CD4-positive, alpha-beta T cell treated with Interleukin-1 beta for 1 hour (primary cell): ENCODE data around the gene INSIG2.

Experiments used
- DNase-seq, 2 donors: peaks; one replicate each; pipeline ENCODE4 v3.0.0-alpha.2; 2020 to 2022

INSIG2 gene

DNA sequence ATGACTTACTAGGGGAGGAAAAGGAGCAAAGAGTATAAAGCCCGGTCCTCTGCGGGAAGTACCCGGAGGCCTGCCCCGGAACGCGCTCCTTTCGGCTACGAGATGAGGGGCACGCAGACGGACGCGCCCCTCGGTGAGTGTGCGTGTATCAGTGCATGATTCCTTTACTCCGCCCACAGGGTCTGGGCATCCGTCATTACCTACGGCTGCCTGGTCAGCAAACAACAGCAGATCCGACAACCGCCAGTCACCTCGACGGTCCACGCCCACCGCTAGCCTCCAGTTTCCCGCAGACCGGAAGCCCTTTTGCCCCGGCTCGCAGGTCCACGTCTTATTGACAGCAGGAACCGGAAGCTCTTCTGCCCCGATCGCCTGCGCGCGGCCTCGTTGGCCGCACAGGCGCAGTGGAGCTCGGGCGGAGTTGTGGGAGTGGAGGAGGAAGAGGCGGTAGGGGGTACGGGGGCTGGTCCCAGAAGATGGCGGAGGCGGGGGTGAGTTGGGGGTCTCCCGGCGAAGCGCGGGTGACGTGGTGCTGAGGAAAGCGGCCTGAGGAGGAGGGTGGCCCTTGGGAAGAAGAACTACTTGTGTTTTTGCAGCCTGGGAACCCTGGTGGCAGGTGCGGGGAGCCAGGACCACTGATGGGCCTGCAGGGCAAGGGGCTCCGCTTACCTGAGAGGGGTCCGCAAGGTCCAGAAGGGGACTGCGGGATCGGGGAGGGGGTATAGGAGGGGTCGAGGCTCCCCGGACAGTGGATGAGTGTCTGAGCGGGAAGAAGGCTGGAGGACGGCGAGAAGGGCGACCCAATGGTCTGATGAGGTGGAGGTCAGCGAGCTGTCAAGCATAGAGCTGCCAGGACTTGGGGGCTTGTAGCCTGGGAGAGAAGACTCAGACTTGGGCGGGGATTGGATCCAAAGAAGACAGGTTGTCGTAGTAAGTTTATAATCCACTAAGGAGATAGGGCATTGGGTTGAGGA, at the start of gene INSIG2:
Gene INSIG2, plus strand, starts transcription at position 421 of the 974 bp plus-strand sequence. CDS start 8,086 bp downstream, outside the sequence.
- DNase-seq = peak; percentile 92 to 95

DNA sequence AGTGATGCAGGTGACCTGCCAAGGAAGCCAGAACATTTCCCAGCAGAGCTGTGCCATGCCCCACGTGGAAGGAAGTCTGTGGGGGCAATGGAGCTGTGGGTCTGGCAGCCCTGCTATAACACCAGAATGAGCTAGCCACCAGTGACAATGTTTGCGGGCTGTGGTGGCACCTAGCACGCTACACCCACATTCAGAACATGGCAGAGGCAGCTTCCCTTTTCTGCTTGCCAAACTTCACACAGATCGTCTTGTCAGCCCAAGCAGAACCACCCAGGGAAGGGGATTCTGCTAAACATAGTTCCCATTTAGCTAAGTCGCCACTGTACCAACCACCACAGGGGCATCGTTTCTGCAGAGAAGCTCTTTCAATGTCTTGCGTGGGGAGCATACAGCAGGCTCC, 47.4 kb upstream of the INSIG2 start:
- DNase-seq = no peak

DNA sequence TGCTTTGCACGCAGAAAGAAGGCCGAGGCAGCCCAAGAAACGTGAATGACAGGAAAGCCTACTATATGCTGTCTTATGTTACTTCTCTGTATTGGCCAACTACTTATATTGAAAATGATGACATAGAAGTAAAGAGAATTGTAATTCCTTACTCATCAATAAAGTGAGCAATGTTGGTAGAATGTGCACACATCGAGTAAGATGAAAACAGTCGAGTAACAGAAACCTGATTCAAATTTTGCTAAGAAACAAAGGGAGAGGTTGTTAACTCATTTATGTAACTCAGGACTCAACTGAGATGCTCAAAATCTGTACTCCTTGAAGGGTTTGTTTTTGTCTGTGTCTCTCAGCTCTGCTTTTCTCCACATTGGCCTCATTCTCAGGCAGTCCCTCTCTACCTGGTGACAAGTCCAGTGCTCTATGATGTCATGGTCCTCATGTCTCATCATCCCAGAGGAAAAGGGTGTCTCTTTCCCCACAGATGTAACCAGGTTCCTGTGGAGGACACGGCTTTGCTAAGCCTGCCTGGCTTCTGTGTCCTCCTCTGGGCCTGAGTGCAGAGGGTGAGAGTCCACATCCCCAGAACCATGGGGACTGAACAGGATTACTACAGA, 44.1 kb upstream of the INSIG2 start:
- DNase-seq = no peak

DNA sequence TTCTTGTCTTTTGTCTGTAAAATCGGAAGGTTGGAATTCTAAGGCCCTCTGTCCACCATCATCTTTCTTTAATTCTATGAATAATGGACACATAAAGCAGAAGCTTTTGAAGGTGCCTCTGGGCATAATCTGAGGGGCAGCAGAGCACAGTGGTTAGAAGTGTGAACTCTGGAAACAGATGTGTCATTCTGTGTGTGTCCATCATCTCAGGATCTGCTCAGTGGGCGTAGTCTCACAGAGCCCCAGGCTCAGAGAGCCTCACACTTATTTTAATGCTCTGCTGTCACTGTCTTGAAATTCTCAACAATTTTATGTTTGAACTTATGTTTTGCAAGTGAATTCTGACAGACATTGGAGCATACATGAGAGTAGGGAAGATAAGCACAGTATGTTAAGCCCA, 43.4 kb upstream of the INSIG2 start:
- no peak for DNase-seq

DNA sequence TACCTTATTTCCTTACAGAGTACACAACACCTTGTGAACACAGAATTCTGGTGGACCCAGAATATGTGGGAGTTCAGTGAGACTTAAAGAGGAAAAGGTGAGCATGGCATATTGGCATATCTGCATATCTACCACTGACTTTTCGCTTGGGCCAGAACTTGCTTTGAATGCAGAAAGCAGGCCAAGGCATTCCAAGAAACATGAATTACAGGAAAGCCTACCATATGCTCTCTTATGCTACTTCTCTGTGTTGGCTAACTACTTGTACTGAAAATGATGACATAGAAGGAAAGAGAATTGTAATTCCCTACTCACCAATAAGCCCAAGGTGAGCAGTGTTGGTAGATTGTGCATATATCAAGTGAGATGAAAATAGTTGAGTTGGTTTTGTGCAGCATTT, 43.0 kb upstream of the INSIG2 start:
- no peak for DNase-seq

DNA sequence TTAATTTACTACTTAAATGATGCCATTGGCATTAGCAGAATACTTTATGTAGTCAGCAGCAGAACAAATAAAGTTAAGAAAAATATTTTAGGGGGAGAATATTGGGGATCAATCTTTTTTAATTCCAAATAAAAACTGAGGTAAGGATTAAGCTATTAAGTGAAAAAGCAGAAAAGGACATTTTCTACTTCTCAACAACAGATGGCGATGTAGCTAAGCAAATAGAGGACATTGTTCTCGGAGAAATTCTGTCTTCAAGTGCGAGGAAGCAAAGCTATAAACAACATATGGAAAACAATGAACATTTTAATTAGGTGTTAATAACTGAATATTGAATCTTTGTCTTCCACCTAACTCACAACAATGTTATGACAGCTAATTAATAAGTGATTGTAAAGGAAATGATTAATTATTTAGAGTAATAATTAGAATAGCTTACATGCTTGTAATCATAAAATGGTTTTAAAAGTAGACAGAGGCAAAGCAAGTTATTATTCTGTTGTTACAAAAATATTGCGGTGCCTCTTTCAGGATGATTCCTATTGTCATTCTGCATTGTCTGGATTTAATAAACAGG, 41.5 kb upstream of the INSIG2 start:
- peak in 1 of 2 donors; percentile 34 for DNase-seq

DNA sequence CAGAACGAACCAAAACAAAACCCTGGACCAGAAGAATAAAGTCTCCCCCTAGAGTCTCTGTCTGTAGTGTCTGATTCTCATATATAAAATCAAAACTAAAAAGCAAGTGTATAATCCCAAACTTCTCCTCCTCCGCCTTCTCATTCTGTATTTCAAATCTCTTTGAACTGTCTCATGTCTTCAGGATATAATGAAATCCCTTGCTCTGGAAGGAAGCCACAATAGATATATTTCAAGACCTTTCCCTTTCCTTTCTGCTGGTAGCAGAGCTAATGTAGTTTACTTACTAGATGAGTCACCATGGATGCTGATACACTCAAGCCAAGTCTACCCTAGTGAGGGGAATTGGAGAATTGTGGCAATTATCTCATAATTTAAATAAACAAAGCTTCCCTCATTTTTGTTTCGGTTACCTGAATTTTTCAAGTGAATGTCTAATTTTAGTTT, 40.9 kb upstream of the INSIG2 start:
- no peak for DNase-seq

DNA sequence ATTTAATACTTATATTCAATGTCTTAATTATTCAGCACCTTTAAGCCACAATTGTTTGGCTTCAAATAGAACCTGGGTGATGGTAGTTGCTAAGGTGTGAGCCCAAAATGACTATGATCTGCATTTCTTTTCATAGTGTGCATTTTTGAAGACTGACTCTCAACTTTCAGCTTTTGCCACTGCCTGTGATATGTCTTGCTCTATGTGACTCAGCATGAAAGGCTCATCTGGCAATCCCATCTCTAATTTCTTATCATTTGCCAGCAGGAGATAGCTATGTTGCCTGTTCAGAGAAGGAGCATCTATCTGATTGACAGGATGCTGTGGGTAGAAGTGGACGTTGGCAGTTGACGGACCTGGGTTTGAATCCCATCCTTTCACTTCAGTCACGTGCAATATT, 39.9 kb upstream of the INSIG2 start:
- DNase-seq = no peak

DNA sequence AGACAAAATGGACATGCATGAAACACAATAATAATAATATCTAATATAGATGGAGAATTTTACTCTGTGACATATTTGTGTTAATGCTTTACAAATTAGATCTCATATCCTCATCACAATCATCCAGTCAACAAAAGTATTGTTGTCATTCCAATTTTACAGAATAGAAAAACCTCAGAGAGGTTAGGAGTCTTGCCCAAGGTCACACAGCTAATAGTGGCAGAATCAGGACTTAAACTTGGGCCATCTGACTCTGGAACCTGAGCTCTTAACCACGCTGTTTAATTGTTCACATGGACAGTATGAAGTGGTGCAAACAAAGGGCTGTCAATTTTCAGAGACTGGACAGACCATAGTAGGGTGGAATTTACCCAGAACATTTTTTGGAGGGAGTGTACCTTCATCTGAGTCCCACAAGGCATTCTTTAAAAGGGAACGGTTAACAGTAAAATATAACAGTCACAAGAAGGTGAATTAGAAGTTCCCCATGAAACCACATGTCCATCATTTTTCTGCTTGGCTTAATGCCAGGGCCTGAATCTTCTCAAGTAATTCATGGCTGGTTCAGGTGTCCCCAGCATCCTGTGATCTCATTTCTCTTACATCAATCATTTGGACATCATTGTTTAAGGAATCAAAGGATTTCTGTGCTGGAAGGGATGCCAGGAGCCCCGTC, 39.0 kb upstream of the INSIG2 start:
- no peak for DNase-seq

DNA sequence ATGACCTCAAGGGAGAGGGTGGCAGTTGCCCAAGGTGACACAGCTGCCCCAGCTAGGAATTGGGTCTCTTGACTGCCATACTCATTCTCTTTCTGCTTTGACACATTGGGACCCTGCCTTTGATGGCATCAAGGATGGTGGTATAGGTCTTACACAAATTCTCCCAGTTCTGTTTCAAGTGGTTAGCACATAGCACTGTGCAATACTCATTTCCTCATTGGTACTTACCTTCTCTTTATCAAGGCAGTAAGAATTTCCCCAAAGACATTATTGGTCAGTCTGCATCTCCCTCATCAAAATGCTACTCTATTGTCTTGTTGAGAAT, 38.5 kb upstream of the INSIG2 start:
- DNase-seq = no peak

DNA sequence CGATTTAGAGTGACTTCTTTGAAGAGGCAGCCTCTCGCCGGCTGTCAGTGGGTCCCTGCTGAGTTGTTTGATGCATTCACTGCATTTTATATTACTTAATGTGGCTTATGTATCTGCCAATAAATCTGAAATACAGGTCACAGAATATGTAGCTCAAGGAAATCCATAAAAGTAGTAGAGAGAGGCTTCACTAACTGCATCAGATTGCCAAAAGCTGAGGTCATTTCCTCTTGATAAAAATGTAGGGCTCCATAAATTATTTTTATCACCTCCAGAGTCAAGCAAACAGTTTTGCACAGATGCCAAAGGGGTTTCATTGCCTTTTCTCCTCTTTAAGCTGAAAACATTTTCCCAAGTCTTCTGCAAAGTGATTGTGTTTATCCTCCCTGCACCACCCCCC, 37.9 kb upstream of the INSIG2 start:
- DNase-seq = no peak

DNA sequence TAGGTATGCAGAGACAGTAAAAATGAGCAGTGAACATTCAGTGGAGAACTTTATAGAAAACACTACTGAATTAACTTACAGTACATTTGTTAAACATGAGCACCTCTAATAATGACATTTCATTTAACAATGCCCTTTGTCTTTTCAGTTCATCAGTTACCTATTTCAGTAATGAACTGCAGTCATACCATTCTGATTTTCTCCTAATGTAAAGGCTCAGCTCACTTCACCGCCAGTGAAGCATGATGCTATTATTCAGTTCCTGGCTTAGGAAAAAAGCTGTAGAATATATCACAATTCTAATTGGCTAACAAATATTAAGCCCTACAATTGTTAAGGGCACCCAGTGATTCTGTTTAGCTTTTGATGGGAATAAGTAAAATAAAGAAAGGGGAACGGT, 37.3 kb upstream of the INSIG2 start:
- DNase-seq = no peak

DNA sequence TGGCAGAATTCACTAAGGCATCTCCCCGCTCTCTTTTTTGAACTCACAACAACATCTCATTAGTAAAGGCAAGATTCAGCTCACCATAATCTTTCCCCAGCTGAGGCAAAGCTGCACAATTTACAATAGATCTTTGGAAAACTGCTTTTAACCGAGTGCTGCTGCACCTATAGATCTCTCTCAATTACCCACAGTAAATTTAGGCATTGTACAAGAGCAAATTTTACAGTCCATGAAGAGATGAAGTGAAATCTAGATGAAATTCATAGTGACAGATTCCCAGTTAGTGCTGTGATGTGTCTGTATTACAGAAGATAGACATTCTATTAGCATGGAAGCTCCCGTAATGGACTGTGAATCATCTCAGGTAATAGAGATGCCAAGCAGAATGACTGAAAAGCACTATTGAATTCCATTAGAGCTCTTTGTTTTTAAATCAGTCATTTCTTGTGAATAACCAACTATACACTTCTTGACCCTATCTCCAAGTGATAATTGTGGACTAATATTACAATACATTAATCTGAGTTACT, 36.4 kb upstream of the INSIG2 start:
- DNase-seq = no peak

DNA sequence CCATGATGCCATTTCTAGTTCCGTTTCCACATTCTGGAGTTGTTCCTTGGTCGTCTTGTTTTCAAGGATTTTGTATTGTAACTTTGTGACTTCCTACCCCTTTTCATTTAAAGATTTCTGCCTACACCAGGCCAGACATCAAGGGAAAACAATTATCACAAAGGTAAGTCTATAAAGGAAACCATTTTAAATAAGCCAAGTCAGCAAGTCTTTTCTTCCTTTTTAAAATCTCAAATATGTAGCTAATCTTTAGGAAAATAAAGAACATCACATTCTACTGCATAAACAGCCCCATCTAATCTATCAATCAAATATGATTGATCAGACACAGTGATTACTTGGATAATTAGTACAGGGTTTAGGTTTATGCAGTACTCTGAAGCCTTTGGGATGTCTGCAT, 35.8 kb upstream of the INSIG2 start:
- no peak for DNase-seq

DNA sequence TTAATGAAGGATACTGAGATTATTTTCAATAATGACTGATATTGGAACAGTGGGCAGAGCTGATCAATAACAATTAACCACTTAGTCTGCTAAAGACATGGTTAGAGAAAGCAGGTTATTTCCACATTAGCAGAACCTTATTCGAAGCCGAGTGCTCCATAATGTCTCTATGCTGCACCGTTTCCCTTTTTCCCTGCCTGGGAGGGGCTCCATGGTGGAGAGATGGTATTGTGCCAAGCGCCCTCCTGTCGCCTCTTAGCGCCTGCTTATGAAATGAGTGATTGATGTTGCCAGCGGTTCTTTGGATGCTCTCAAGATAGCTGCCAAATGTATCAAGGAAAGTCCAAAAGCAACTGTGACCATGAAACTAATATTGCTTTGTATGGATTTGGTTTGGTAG, 34.6 kb upstream of the INSIG2 start:
- DNase-seq = no peak

DNA sequence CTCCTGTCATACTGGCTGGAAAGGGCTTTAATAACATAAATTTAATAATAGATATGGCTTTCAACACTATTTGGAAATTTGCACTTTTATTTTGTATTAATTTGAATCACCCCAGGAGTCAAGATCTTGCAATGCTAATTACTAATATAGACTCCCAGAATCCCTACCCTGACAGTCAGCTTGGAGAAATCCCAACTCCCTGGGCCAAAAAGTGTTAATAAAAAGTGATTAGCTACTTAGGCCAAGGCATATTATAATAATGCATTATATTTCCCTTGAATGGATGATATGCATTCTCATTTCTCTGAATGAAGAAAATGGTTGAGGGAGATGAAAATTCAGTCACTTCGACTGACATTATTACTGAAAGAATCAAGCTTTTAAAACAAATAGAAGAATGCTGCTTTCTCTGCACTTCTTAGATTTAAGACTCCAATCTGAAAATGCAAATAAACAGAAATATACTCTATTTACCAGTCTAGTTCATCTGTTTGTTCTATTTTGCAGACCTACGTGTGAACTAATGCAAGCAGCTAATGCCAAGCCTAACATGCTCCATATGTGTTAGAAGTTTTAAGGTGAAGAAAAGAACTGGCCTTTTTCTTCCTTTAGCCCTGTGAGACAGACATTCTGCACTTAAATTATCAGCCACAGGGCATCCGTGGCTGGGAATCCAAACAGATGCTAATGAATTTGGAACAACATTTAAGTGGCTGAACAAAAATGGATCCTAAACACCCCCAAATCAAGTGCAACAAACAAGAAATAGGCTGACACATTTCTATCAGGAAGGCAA, 33.9 kb upstream of the INSIG2 start:
- no peak for DNase-seq

DNA sequence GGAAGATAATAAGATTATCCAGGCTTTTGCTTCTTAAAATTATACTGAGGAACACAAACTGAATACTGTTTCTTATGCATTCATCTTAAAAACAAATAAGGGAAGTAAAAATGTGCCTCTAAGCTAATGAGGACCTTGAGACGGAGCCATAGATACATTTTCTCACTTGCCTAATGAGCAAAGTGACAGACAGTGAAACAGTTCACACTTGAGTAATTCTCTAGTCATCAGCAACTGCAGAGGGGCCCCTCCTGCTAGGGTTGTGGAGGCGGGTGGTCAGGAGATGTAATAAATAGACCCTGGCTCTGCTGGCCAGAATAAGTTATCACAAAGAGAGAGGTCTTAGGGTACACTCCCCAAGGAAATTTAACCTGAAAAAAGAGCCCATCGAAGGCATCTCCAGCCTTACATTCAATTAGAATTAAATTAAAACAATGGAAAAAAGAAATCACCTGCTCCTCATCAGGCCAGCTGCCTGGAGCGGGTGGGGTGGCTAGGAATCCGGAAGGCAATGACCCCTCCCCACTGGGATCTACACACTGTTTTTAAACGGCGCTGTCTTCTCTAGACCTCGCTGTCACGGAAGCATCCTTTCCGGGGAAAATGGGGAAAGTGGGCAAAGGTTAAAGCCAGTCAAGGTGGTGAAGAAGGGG, 32.6 kb upstream of the INSIG2 start:
- DNase-seq = peak in 1 of 2 donors; percentile 12

DNA sequence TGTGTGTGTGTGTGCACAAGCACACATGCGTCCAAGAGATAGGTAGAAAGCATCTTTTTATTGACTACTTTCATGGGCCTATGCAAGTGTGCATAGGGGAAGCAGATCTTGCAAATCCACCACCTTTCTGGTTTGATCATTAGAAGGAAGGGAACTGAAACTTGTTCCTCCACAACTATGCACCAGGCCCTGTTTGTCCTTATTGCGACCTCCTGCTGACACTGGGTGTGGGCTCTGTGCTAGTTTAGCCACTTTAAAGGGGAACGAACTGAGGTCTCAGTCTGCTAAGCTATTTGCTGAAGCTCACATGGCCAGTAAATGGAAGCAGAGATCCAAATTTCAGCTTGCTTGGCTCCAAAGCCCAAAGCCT, 32.1 kb upstream of the INSIG2 start:
- peak in 1 of 2 donors; percentile 63 for DNase-seq

DNA sequence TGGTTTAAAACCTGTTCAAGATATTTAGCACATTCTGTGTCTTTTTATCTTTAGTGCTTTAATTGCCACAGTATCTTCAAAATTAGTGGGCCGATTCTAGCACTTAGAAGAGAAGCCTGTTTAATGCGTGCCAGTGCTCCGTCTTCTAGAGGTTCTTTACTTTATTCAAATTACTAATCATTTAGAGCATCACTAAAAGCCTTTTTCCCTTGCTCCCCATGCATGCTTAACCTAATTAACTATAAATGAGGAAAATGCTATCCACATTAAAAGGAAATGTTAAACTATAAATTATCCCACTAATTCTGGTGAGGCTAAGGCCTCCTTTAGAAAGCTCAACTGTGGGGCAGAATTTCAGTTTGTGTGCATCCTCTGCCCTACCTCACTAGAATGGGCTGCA, 31.5 kb upstream of the INSIG2 start:
- DNase-seq = no peak

DNA sequence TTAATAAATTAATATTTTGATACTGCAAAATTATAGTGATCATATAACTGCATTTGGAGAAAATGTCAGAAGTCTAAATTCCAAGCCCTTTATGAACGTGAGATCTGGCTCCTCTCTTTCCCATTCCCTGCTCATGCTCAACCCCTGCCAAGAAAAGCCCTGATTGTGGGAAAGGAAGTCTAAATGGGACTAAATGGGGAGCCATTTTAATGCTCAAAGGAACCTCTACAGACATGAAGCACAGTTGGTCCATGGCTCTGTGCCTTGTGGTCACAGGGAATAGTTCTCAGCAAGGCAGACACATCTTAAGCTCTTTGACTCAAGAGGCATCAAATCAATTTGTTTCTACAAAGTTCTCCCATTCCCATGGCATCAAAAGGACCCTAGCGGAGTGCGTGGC, 29.3 kb upstream of the INSIG2 start:
- DNase-seq = no peak

DNA sequence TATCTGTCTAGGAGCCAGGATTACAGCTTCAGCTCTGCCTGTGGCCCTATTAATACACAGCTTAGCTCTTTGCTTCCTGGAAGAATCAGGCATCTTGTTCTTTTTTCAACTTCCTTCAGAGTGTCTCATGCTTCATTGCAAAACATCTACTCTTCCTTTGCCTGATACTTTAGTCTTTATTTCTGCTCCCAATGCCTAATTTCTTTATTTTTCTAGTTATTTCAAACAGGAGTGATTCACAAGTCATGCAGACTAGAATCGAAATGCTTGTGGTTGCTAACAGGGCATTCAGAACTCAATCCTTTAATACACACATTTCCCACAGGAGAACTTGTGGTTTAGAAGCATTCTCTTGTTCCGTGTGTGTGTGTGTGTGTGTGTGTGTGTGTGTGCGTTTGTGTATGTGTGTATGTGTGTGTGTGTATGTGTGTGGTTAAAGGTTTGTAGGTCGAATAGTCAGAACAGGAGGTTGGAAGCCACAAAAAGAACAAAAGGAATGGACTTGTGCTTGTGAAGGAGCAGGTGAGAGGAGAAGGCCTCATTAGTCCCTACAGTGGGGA, 28.3 kb upstream of the INSIG2 start:
- no peak for DNase-seq
